NCI-H2107 (cell line): Measurements from ENCODE around the gene SERGEF.
"Not testable (repeated sequence)": the region's sequence is repeated elsewhere in the genome, so short reads cannot be mapped to it uniquely, and the experiment has no call there.

ENCODE experiments used
- DNase-seq: peaks from one replicate; lab custom pipeline; 2025; lab: John Stamatoyannopoulos, UW

Gene SERGEF

DNA sequence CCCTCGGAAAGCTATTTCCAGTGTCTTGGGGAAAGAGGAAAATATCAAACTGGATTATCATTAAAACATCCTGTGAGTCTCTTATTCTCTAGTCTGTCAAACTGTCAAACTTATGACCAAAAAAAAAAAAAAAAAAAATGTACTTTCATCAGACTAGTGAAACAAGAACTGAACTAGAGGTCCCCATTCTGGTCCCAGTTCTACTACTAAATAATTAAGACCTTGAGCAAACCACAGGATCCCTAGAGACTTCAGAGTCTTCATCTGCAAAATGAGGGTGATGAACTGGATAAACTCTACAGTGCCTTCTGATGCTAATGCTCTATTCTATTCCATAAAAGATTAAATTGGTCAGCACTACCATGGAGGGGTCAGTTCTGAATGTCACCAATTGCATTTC is 105.8 kb downstream of the SERGEF start:
- no peak for DNase-seq

DNA sequence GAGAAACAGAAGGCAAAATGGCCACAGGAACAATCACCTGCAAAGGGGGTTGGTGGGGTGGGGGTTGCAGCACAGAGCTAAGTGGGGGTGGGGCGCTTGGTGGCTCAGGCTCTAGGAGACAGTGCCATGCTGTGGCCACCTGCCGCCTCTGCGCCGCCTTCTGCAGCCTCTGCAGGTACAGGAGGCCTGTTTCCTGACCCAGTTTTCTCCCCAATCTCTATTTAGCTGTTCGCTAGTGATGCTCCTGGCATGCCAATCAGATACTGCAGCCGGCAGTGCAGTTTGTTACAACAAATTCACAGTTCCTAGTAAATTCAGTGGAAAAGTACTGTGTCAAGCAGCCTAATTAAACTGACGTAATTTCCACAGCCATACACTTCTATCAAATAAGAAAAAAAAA is 106.4 kb downstream of the SERGEF start:
- DNase-seq: no peak

GRCh38 chr11:17905477-17905876 is 107.4 kb downstream of the SERGEF start:
- DNase-seq: no peak

DNA sequence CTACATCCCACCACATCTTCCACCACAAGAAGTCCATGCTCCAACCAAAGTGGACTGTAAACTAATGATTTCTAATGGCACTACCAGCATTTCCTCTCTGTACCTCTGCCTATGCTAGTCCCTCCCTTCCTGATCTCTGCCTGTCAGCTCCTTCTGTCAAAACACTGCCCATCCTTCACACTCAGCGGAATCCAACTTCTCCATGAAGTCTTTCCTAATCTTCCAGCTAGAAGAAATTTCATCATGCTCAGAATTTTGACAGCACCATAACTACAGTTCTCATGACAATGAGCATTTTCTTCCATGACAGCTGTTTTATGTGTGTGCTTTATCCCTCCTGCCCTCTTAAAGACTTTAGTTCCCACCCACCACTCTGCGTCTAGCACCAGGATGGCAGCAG is 111.4 kb downstream of the SERGEF start:
- DNase-seq: no peak

- DNase-seq: no peak
These were observed 114.1 kb downstream of the SERGEF start for GRCh38 chr11:17898782-17899181.

DNA sequence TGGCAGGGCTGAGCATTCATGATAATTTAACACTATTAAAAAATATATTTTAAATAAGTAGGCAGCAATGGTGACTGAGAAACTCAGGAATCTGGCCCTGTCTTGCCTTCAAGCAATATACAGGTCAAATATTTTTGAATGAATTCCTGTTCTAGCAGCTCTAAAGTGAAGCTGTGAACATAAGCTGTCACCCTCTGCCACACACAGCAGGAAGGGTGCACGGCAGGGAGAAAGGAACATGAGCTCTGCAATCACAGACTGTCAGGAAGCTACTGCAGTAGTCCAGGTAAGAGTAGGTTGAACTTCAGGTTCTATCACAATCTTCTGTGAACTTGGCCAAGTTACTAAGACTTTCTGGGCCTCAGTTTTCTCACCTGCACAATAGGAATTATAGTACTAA is 114.8 kb downstream of the SERGEF start:
- DNase-seq: no peak

DNA sequence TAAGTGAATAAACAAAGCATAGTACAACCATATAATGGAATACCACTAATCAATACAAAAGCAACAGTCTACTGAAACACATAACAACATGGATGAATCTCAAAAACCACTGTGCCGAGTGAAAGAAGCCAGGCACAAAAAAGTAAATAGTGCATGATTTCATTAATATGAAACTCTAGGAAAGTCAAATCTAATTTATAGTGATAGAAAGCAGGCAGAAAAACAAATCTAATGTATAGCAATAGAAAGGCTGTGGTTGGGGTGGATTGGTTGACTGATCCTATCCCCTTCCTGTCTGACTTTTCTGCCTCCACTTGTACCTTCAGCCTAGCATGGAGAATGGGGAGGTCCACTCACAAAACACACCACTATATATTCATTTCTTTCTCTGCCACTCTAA is 115.4 kb downstream of the SERGEF start:
- no peak for DNase-seq

DNA sequence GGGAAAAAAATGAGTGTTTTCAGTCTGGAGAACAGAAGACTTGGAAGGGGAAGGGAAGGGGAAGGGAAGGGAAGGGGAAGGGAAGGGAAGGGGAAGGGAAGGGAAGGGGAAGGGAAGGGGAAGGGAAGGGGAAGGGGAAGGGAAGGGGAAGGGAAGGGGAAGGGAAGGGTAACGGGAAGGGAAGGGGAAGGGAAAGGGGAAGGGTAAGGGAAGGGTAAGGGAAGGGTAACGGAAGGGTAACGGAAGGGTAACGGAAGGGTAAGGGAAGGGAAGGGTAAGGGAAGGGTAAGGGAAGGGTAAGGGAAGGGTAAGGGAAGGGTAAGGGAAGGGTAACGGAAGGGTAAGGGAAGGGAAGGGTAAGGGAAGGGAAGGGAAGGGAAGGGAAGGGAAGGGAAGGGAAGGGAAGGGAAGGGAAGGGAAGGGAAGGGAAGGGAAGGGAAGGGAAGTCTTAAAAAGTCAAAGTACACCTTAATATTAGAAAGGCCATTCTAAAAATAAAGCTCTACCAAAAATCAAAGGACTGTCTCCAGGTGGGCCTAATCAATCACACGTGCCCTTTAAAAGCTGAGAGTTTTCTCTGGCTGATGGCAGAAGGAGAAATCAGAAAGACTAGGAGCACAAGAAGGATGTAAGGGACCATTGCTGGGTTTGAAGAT is 116.2 kb downstream of the SERGEF start:
- DNase-seq: not testable (repeated sequence)

DNA sequence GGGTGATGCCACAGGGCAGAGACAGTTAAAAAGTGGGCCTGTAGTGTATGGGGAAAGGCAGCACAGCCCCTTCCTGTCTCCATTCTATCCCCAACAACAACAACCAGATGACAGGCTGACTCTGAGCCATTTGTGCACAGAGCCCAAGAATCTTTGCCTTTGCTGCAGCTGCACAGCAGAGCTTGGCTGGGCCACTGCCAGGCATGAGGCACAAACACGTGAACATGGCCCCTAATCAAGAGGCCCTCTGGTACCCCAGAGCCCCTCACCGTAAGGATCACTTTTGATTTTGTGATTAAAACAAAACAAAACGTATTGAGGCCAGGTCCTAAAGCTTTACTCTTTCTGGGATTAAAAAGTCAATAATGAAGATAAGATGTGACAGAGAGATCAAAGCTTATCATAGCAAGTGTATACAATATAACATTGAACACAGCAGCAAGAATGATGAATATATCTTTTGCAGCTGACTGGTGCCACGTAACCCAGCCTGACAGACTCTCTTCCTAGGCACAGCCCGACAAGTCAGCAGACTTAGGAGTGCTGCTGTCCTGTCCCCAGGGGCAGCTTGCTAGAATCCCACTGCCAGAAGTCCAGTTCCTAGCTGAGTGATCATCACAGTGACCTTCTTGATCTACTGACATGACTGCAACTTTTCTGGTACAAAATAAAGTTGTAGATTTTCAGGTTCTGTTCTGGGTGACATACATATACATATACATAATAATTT is 117.8 kb downstream of the SERGEF start:
- no peak for DNase-seq

DNA sequence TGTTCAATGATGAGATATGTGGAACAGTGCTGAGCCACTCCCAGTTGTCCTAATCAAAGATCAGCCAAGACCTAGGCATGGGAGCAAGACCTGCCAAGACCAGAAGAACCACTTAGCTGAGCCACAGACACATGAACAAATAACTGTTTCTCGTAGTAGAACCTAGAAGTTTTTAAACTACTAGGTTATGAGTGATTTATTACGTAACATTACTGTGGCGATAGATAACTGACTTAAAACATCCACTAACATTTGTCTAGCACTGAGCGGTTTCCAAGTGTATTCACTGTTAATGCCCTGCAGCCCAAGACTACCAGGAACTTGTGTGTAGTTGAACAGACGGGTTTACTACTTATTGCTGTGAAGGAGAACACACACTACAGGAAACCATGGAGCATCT is 120.4 kb downstream of the SERGEF start:
- DNase-seq: no peak

GRCh38 chr11:17890325-17890724 is 122.5 kb downstream of the SERGEF start:
- no peak for DNase-seq

DNA sequence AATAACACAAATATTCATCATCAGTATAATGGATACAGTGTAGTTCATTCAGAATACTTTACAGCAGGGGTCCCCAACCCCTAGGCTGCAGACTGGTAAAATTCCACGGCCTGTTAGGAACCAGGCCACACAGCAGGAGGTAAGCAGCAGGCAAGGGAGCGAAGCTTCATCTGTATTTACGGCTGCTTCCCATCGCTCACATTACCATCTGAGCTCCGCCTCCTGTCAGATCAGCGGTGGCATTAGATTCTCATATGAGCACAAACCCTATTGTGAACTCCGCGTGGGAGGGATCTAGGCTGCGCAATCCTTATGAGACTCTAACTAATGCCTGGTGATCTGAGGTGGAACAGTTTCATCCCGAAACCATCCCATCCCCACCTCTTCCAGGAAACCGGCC is 125.1 kb downstream of the SERGEF start:
- DNase-seq: no peak

DNA sequence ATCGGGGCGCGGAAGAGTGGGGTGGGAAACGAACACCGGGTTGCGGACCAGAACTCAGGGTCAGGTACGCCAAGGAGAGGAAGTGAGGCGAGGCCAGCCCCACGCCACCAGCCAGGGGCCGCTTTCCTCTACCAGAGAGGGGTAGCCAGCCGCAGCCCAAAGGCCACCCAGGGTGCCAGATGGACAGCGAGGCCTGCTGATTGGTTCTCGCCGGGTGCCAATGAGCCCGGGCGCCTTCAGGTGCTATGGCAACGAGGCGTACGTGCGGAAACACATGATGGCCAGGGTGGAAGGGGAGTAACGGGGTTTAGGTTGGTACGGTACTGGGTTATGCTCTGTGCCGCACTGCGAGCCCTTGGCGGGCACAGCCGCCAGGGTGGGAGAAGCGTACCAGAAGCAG is 128.9 kb downstream of the SERGEF start:
- DNase-seq: no peak

DNA sequence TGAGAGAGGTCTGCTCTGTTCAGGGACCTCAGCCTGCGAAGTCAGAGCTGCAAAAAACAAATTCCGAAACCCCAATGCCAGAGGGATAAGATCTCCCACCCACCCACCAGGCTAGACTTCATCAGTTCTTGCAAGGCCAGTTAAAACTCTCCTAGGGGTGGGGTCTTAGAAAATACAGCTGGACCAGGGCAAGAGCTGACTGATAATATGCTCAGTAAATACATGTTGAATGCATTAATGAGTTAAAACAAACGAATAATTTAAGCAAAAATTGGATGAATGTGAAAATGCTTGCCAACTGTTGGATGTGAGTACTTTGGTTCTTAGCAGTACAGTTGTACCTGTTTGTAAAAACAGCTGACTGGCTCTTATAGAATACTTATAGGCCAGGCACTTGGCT is 129.8 kb downstream of the SERGEF start:
- DNase-seq: no peak

DNA sequence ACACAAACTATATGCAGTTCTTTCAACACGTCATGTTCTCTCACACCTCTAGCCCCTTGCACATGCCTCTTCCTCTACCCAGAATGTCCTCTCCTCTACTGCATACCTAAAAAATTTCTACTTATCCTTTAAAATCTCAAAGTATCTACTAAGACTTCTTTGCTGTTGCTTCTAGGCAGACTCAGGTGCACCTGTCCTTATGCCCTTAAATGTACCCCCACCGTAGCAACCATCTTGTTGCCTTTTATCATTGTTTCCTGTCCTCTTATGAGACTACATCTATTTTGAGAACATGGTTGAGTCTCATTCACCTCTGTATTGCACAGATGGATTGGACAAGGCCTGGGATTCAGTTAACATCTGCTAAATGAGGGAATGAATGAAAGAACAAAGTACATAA is 134.1 kb downstream of the SERGEF start:
- DNase-seq: no peak

DNA sequence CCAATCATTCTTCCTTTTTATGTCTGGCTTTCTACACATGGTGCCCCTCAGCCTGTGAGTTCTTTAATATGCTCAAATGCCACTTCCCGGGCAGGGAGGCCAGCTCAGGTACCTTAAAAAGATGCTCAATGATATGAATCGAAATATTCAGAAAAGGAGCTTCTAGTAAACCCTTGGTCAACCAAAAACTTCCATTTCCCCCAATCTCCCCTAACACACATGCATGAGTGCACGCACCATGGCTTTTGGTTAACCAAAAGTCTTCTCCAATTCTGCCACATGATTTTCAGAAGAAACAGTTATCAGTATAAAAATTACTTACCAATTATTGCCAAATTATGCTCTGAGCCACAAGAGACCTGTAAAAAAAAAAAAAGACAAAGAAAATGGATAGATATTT is 135.0 kb downstream of the SERGEF start:
- no peak for DNase-seq

DNA sequence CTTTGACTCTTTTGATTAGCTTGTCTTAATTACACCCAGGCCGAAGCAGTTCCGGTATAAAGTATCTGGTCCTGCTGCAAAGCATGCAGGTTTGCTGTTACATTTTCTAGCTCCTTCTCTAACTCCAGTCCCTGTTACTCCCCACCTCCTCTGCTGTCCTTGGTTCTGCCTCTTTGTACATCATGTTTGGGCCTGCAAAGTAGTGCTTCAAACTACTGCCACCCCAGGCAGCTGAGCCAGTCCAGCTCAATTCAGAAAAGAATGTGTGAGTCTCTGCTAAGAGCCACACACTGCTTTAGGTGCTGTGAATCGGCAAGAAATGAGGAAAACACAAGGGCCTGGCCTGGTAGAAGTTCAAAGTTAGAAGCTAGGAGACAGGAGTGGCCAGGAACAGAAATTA is 136.0 kb downstream of the SERGEF start:
- DNase-seq: no peak

DNA sequence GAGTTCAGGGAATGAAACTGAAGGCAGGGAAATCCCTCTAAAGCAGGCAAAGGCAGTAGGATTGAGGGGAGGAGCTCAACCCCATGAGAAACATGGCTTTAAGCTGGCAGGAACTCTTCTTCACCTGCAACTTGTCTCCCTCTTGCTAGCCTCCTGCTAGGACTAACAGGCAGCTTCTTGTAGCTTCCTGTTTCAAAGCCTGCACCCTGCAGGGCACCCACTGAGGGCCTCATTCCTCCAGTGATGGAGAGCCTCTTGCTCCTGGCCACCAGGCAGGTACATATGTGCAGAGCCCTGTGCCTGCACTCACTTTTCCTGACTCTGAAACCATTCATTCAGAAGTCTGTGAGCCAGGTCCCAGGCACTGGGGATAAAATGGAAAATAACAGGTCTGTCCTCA is 137.0 kb downstream of the SERGEF start:
- no peak for DNase-seq

GRCh38 chr11:17873586-17873985 is 139.3 kb downstream of the SERGEF start:
- DNase-seq: no peak

DNA sequence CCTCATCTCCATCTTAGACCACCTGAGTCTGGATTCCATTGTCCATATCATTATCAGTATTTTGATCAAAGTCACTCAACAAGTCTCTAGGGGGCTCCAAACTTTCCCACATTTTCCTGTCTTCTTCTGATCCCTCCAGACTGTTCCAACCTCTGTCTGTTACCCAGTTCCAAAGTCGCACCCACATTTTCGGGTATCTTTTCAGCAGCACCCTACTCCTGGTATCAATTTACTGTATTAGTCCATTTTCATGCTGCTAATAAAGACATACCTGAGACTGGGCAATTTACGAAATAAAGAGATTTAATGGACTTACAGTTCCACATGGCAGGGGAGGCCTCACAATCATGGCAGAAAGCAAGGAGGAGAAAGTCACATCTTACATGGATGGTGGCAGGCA is 144.4 kb downstream of the SERGEF start:
- not testable (repeated sequence) for DNase-seq

DNA sequence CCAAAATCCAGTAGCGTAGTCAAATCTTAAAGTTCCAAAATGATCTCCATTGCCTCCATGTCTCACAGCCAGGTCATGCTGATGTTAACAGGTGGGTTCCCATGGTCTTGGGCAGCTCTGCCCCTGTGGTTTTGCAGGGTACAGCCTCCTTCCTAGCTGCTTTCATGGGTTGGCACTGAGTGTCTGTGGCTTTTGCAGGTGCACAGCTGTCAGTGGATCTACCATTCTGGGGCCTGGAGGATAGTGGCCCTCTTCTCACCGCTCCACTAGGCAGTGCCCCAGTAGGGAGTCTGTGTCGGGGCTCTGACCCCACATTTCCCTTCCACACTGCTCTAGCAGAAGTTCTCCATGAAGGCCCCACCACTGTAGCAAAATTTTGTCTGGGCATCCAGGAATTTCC is 145.5 kb downstream of the SERGEF start:
- no peak for DNase-seq

GRCh38 chr11:17865765-17866428 is 146.9 kb downstream of the SERGEF start:
- DNase-seq: no peak

GRCh38 chr11:17864478-17864941 is 148.3 kb downstream of the SERGEF start:
- no peak for DNase-seq
